GM19328 (cell line): ENCODE results near the gene PRKAG1.

Source experiments
- ATAC-seq: cut with Tn5 transposase; IDR thresholded peaks from one replicate; pipeline ENCODE4 v1.9.1; 2021; ENCODE audit warnings: mild to moderate bottlenecking, moderate library complexity; ENCODE audit not compliant: unreplicated experiment

Gene PRKAG1

GRCh38 chr12:49050507-49051372 lies 32.2 kb upstream of the PRKAG1 start:
- ATAC-seq, result no peak

DNA sequence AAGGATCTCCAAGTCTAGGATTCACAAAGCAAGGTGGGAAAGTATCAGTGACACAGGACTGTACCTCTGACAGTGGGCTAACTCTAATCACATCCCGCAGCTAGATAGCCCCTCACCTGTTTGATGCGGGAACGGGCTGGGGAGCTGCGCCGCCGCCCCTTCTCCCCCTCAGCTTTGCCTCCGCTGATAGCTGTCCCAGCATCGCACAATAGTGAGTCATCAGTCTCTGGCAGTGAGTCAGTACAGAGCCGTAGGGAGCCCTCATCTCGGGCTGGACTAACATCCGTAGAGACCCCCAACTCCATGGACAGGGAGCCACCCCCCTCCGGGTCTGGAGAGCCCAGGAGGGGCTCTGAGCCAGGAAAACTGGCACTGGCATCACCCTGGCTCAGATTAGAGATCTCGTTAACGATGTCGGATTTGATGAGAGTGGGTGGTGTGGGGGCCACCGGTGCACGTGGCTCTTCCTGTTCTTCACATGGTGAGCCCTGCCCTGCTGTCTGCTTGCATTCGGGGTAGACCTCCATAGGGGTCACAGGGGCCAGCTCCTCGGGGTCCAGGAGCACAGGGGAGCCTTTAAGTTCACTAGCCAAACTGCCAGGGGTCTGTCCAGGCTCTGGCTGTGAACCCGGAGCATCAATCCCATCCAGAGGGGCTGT lies 31.1 kb upstream of the PRKAG1 start:
- ATAC-seq, result no peak

DNA sequence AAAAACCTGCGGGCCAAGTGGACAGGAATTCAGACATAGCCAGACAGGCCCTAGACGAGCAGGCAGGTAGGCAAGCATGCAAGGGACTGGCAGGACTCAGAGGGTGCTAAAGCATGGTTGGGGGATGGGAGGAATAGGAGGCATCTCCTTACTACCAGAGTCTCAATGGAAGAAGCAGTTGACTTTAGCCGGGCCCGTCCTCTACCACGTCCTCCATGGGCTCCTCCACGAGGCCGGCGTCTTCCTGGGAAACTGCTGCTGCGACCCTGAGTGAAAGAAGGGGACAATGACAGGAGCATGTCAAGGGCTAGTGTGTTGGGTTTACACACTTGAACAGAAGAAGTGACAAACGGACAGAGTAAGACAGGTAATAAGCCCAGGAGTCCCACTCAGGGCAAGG lies 30.4 kb upstream of the PRKAG1 start:
- no peak for ATAC-seq

DNA sequence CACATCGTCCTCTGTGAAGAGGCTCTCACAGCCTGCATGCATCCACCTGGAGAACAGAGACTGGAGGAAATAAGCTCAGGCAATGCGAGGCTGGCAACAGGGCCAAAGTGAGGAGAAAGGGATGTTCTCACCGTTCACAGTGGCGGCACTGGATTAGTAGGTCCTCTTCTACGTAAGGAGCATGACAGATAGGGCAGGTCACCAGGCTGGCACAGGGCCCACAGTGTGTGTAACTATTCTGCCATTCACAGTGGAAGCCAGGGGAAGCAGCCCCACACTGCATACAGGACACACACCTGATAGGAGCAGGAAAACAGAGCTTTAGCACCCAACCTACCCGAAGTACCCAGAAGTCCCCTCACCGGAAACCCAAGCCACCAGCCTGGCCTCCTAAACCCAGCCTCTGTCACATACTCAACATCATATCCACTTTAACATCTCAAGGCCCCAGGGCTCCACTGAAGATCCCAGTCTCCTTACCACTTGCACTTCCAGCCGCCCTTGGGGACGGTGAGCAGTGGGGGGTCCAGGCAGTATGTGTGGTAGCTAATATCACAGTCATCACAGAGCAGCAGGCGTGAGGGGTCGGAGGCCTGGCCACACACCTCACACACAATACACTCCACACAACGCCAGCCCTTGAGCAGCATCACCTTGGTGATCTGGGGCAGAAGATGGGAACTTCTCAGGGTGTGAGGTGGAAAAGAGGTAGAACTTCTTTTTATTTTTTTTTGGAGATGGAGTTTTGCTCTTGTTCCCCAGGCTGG lies 27.7 kb upstream of the PRKAG1 start:
- no peak for ATAC-seq

- no peak for ATAC-seq
Measured at GRCh38 chr12:49044660-49045059, 26.1 kb upstream of the PRKAG1 start.

GRCh38 chr12:49043856-49044258 lies 25.3 kb upstream of the PRKAG1 start:
- no peak for ATAC-seq

DNA sequence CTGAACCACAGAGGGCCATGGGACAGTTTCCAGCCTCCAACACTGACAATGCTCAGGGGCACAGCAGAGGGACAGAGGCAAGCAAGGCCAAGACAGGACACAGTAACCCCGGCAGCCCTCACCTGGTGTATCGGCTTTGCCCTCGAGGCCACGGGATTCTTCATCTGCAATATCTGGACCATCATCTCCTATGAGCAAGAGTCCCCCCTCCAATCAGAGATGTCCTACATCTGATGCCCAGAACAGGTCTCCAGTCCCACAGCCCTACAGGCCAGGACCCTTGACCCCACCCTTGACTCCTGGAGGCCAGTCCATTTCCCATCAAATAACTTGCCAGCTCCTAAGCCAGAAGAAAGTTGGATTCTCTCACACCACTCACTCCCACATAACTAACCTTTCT lies 24.7 kb upstream of the PRKAG1 start:
- ATAC-seq, result no peak

DNA sequence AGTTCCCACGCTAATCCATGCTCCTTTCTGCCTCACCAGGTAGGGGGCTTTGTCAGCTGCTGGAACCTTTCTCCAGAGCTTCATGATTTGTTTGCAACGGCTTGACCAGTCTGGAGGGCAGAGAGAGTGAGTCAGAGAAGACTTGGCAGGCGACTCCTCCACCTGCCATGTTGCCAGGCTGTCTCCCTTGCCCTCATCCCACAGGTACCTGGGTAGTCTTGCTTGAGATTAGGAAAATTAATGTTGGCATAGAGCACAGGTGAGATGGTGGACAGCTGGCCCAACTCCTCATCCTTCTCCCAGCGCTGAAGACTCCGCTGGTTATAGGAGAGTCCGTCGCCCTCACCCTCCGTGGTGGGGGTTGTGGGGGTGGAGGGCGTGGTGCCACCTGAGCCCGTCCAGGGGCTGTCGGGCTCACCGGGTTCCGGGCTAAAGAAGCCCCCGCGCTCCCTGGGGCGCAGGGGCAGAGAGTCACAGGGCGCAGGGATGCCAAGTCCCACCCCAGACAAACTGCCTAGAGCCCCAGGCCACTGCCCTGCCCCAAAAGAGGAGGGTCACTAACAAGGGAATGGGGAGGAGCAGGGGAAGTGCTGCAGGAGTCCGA lies 23.4 kb upstream of the PRKAG1 start:
- ATAC-seq, result no peak

DNA sequence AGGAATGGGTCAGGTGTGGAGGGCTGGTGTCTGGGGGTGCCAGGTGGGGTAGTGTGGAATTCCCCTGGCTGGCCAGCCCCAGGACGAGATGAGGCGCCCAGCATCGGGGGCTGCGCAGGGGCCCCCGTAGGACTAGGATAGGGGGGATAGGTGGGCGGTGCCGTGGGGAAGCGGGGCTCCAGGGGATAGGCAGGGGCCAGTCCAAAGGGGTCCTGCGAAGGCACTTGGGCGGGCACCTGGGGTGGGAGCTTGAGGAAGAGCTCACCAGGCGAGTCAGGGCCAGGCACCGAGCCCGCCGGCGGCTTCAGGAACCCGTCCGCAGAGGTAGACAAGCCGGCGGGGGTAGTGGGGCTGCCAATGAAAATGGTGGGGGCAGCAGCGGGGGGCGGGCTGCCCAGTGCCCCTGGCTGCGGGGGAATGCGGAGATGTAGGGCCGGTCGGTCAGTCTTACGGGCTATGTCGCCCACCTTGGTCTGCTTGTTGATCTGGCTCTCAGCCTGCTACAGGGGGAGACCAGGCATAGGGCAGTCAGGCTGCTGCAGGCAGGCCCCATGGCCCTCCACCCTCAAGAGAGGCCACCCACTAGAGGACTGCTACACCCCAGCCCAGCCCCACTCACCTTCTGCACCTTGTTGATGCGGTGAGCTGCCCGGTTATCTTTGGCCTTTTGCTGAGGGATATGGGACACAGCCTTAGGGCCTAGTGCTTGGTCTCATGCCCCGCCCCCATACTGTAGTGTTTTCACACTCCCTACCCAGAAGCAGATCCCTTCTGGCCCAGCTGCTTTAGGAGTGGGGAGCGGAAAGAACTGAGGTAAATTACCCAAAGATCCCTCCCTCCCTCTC lies 22.7 kb upstream of the PRKAG1 start:
- ATAC-seq, result no peak

DNA sequence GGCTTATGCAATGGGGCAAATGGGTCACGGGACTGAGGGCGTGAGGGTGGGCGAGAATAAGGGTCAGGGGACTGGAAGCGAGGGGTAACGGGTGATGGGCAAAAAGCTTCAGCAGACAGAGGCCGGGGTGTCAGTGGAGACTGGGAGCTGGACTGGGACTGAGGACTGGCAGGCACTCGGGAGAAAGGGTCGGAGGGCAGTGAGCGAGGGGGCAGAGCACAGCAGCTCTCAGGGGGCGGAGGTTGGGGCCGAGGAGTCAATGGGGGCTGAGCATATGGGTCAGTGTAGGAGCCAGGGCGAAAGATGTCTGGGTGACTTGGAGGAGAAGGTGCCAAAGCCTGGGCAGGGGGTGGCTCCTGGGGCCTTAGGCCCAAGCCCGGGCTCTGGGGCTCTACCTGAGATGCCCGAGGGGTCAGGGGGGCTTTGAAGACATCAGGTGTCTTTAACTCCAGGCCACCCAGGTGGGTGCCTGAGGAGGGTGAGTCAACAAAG lies 21.8 kb upstream of the PRKAG1 start:
- ATAC-seq, result no peak

DNA sequence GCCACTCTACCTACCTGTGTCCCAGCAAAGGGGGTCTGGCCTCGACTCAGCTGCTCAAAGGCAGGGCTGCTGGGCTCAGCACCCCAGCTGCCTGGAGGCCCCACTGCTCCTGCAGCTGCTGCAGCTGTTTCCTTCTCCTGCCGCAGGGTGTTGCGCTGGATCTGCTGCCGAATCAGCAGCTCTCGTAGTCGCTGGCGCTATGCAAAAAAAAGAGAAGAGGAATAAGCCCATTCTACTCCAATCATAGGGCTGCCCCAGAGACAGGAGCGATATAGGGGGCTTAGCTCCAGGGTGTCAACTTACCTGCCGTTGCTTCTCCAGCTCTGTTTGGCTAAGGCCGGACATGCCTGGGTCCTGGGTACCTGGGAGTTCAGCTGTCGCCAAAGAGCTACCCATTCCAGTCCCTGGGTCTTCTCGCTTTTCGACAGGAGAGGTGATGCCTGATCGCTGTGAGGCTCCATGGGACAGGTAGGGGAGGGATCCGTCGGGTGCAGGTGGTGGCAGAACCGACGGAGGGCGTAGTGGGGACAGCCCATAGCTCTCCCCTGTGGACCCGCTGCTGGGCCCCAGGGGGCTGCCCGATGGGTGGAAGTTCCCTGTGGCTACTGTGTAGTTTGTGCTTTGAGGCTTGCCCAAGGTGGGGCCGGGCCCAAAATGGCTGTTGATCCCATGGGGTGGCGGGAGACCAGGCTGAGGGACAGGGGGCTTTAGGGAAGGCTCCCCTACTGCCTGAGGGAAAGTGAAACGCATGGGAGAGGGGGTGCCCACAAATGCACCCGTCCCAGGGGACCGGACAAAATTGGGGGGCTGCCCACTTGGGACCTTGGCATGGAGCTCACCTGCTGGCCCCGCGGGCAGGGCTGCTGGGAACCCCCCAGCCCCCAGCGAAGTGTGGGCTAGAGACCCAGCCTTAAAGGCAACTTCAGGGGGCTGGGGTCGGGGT lies 21.1 kb upstream of the PRKAG1 start:
- no peak for ATAC-seq

DNA sequence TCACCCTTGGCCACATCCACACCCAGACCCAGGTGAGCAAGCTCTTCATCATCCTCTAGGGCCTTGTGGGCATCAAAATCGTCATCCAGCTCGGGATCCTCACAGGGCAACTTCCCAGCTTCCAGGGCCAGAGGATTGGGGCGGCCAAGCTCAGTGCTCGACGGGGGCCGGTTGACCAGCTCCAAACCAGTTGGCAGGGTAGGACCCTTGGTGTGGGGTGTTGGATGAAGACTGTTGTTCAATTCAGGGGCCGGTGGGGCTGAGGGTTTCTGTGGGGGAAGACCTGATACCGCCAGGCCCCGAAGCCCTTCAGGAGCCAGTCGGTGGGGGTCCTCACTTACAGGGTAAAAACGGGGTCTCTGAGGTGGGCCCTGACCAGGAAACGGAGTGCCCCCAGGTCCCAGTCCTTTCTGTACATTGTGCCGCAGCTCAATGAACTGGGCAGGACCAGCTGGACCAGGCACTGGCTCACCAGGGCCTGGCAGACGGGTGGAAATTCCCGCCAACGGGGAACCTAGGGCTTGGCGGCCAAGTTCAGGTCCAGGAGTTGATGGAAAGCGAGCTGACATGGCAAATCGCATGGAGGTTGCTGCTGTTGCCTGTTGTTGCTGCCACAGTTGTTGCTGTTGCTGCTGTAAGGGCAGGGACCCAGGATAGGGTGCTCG lies 19.8 kb upstream of the PRKAG1 start:
- no peak for ATAC-seq

DNA sequence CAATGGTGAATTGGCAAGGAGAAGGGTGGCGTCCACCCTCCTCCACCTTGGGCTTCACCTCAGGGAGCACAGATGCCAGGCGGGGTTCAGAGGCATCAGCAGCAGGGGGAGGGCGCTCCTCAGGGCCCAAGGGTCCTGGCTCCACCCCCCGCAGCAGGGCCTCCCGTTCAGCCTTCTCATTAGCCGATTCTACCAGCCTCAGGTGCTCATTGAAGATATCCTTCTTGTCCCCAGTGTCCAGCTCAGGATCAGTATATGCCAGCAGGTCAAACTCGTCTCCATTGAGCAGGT lies 19.3 kb upstream of the PRKAG1 start:
- no peak for ATAC-seq

- no peak for ATAC-seq
Measured at GRCh38 chr12:49037111-49037946, 18.8 kb upstream of the PRKAG1 start.

DNA sequence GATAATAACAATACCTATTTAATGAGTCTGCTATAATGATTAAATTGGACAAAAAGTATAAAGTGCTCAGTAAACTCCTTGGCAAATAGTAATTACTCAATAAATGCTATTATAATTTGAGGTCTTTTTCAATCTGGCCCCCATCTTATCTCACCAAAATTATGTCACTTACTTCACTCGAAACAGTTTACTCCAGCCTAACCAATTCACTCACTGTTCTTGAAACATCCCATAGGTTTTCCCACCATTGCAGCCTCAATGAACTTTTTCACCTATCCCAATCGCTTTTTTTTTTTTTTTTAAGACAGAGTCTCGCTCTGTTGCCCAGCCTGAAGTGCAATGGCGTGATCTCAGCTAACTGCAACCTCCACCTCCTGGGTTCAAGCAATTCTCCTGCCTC lies 17.5 kb upstream of the PRKAG1 start:
- ATAC-seq, result no peak

DNA sequence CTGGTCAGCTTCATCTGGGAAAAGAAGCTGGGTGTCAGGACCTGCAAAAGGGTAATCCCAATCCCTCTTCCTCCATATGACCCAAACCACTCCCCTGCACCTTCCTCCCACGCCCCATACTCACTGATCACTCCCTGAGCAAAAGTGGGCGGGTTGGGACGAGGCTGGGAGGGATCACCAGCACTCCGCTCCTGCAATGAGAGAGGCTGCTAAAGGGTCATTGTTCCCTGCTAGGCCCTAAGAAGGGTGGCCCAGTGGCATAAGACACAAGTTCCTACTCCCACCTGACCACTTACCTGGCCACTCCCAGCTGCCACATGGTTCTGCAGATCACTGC lies 15.7 kb upstream of the PRKAG1 start:
- no peak for ATAC-seq

DNA sequence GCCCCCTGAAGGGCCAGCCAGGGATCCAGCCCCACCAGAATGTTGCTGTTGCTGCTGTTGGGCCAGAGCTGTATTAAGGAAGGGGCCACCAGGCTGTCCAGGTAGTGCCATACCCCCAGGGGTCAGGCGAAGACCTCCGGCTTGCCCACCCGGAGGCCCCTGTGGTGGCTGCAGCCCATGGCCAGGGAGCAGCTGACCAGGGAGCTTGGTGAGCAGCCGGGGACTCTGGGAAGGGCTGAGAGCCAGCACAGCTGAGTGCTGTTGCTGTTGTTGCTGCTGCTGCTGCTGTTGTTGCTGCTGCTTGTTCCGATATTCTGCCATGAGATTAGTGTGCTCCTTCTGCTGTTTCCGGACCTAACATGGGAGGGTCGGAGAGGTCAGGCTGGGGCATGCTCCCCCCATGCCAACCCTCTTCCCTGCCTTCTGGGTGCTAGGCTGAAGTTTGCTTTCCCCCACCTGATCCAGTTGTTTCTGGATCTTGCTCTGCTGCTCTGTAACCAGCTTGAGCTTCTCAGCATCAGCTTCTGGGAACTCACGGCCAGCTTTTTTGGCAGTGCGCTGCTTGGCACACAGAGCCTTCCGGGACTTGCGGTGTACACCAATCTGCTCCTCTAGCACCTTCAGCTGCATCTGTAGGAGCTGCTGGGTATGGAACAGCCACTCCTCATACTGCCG lies 15.2 kb upstream of the PRKAG1 start:
- ATAC-seq, result no peak
